Measurements from ENCODE around the gene GPC6. TPM values are rescaled to one million over a fixed set of nuclear protein-coding genes. Genes with fewer than 3 reads are reported as not detected.

Gene GPC6
- total RNA-seq, 1 donor = 77.8 TPM

- Histone ChIP-seq H3K27ac (ENCODE audit: low read depth, low read length) (no peak overlapping the region), H4K20me1 (ENCODE audit: insufficient read depth, low read length) (no peaks in the 10 kb centered on the region), H3K27me3 (ENCODE audit: insufficient read depth, low read length) (no peaks in the 10 kb centered on the region), H2AFZ (ENCODE audit: low read length) (no peak overlapping the region), H3K9me3 (ENCODE audit: low read depth, low read length) (no peaks in the 10 kb centered on the region), H3K4me2 (ENCODE audit: insufficient read depth, low read length) (no peak overlapping the region), H3K36me3 (ENCODE audit: insufficient read depth, low read length) (no peaks in the 10 kb centered on the region), H3K79me2 (ENCODE audit: insufficient read depth, low read length) (no peaks in the 10 kb centered on the region), H3K4me3 (ENCODE audit: insufficient read depth, low read length) (no peak overlapping the region), H3K4me1 (ENCODE audit: insufficient read depth, low read length) (peaks cover 20% of the 10 kb centered on the region)
- TF ChIP-seq CTCF (IDR thresholded peaks at IDR 0.05; ENCODE audit: extremely low read depth, low read depth, low read length) = no peak
- DNase-seq (ENCODE audit: insufficient read length, low spot score, missing footprints) = no peak
These were observed 950.0 kb downstream of the GPC6 start for GRCh38 chr13:94176561-94176960.

- no peak overlapping the region for H3K4me3 ChIP-seq (ENCODE audit: insufficient read depth, low read length)
- no peak overlapping the region for H2AFZ ChIP-seq (ENCODE audit: low read length)
- no peak overlapping the region for H3K27ac ChIP-seq (ENCODE audit: low read depth, low read length)
- peaks cover 20% of the 10 kb centered on the region for H3K4me1 ChIP-seq (ENCODE audit: insufficient read depth, low read length)
- H3K9me3 ChIP-seq (ENCODE audit: low read depth, low read length) = no peaks in the 10 kb centered on the region
- no peaks in the 10 kb centered on the region for H4K20me1 ChIP-seq (ENCODE audit: insufficient read depth, low read length)
- H3K36me3 ChIP-seq (ENCODE audit: insufficient read depth, low read length) = no peaks in the 10 kb centered on the region
- no peak for DNase-seq (ENCODE audit: insufficient read length, low spot score, missing footprints)
- no peaks in the 10 kb centered on the region for H3K79me2 ChIP-seq (ENCODE audit: insufficient read depth, low read length)
- no peaks in the 10 kb centered on the region for H3K27me3 ChIP-seq (ENCODE audit: insufficient read depth, low read length)
- no peak overlapping the region for H3K4me2 ChIP-seq (ENCODE audit: insufficient read depth, low read length)
- TF ChIP-seq CTCF (IDR thresholded peaks at IDR 0.05; ENCODE audit: extremely low read depth, low read depth, low read length) = no peak
These were observed 950.4 kb downstream of the GPC6 start for GRCh38 chr13:94177041-94177440.

GRCh38 chr13:94178625-94179244 is 952.1 kb downstream of the GPC6 start:
- H3K4me3 ChIP-seq (ENCODE audit: insufficient read depth, low read length) = no peak overlapping the region
- no peaks in the 10 kb centered on the region for H3K27me3 ChIP-seq (ENCODE audit: insufficient read depth, low read length)
- no peak overlapping the region for H2AFZ ChIP-seq (ENCODE audit: low read length)
- no peak overlapping the region for H3K27ac ChIP-seq (ENCODE audit: low read depth, low read length)
- no peaks in the 10 kb centered on the region for H3K79me2 ChIP-seq (ENCODE audit: insufficient read depth, low read length)
- no peaks in the 10 kb centered on the region for H3K36me3 ChIP-seq (ENCODE audit: insufficient read depth, low read length)
- H3K4me2 ChIP-seq (ENCODE audit: insufficient read depth, low read length) = no peak overlapping the region
- no peaks in the 10 kb centered on the region for H4K20me1 ChIP-seq (ENCODE audit: insufficient read depth, low read length)
- no peak for TF ChIP-seq CTCF (IDR thresholded peaks at IDR 0.05; ENCODE audit: extremely low read depth, low read depth, low read length)
- DNase-seq (ENCODE audit: insufficient read length, low spot score, missing footprints) = no peak
- H3K4me1 ChIP-seq (ENCODE audit: insufficient read depth, low read length) = peaks cover 7% of the 10 kb centered on the region
- no peaks in the 10 kb centered on the region for H3K9me3 ChIP-seq (ENCODE audit: low read depth, low read length)

GRCh38 chr13:94181461-94182107 is 955.0 kb downstream of the GPC6 start:
- H3K4me3 ChIP-seq (ENCODE audit: insufficient read depth, low read length) = no peak overlapping the region
- no peaks in the 10 kb centered on the region for H3K9me3 ChIP-seq (ENCODE audit: low read depth, low read length)
- no peak overlapping the region for H3K27ac ChIP-seq (ENCODE audit: low read depth, low read length)
- no peak overlapping the region for H3K4me2 ChIP-seq (ENCODE audit: insufficient read depth, low read length)
- H4K20me1 ChIP-seq (ENCODE audit: insufficient read depth, low read length) = no peaks in the 10 kb centered on the region
- no peaks in the 10 kb centered on the region for H3K79me2 ChIP-seq (ENCODE audit: insufficient read depth, low read length)
- no peaks in the 10 kb centered on the region for H3K36me3 ChIP-seq (ENCODE audit: insufficient read depth, low read length)
- no peak overlapping the region for H2AFZ ChIP-seq (ENCODE audit: low read length)
- DNase-seq (ENCODE audit: insufficient read length, low spot score, missing footprints) = no peak
- TF ChIP-seq CTCF (IDR thresholded peaks at IDR 0.05; ENCODE audit: extremely low read depth, low read depth, low read length) = no peak
- H3K27me3 ChIP-seq (ENCODE audit: insufficient read depth, low read length) = no peaks in the 10 kb centered on the region
- no peaks in the 10 kb centered on the region for H3K4me1 ChIP-seq (ENCODE audit: insufficient read depth, low read length)

Data from osteoblast (primary cell).